ENCODE measurements around the gene GRIK1.

DNA sequence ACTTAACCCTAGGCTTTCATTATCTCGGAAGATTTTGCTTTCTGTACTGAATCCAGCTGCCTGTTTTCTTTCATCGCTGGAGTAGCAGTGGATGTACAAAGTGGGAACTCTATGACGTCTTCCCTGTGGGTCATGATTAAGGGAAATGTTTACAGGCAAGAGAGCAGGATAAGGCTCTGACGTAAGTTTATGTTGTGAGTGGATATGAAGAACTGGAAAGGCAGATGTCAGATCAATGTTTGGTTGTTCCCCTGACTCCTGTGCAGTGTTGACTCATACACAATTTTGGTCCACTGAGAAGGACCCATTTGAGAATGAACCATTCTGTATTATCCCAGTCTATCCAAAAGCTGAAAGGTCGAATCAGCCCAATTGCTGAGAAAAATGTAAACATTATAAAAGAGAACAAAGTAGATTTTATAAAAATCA, 292.4 kb downstream of the GRIK1 start:
- no peak for TF ChIP-seq CTCF (IDR thresholded peaks at IDR 0.05; ENCODE audit: borderline replicate concordance, extremely low read depth, low read length, poor library complexity, severe bottlenecking)
- no peak for TF ChIP-seq EZH2 (IDR thresholded peaks at IDR 0.05; ENCODE audit: borderline replicate concordance, low read depth, low read length, severe bottlenecking)
